WTC11 (cell line): ENCODE measurements around the gene RGL4.
"Not testable (repeated sequence)": the region's sequence is repeated elsewhere in the genome, so short reads cannot be mapped to it uniquely, and the experiment has no call there.

ENCODE experiments used
- ATF6 ChIP-seq: sonication (generic); formaldehyde crosslinking; IDR thresholded peaks from 2 replicates; pipeline ENCODE4 v1.8.1; 2023; ENCODE audit warnings: mild to moderate bottlenecking, missing genetic modification reagents
- CTCF ChIP-seq: fragments of 200-600 bp; IDR thresholded peaks from 2 replicates; pipeline ENCODE4 v1.8.0; 2022; ENCODE audit warnings: antibody characterized with exemption
- NR1H2 ChIP-seq: sonication (generic); formaldehyde crosslinking; IDR thresholded peaks from 2 replicates; pipeline ENCODE4 v1.9.0; 2021; ENCODE audit warnings: mild to moderate bottlenecking, moderate library complexity, missing genetic modification reagents
- USF2 ChIP-seq: sonication (generic); formaldehyde crosslinking; IDR thresholded peaks from 2 replicates; pipeline ENCODE4 v1.8.1; 2023; ENCODE audit warnings: mild to moderate bottlenecking, missing genetic modification reagents, moderate library complexity

- not testable (repeated sequence) for TF ChIP-seq USF2 (CRISPR knock-in tag); NR1H2 (CRISPR knock-in tag); CTCF; ATF6 (CRISPR knock-in tag)
Measured at GRCh38 chr22:23728108-23728507, 37.3 kb downstream of the RGL4 start.
